ENCODE data around the gene NUDT9.

Gene NUDT9

GRCh38 chr4:87461281-87461700 lies 38.9 kb downstream of the NUDT9 start:
- DNase-seq (ENCODE audit: extremely low spot score), result no peak
- TF ChIP-seq LEF1 (IDR thresholded peaks at IDR 0.05; ENCODE audit: borderline replicate concordance) (no peak), FOXK2 (IDR thresholded peaks at IDR 0.05) (no peak), NFRKB (IDR thresholded peaks at IDR 0.05) (no peak), CTBP1 (IDR thresholded peaks at IDR 0.05; ENCODE audit: borderline replicate concordance) (no peak), BHLHE40 (IDR thresholded peaks at IDR 0.05; ENCODE audit: borderline replicate concordance) (no peak), L3MBTL2 (conservative IDR thresholded peaks at IDR 0.05) (no peak), HDGF (IDR thresholded peaks at IDR 0.05; ENCODE audit: borderline replicate concordance) (no peak), FOXA1 (IDR thresholded peaks at IDR 0.05) (no peak), ZNF384 (IDR thresholded peaks at IDR 0.05) (no peak), TARDBP (IDR thresholded peaks at IDR 0.05) (no peak), FOXM1 (IDR thresholded peaks at IDR 0.05; ENCODE audit: borderline replicate concordance) (no peak), PKNOX1 (IDR thresholded peaks at IDR 0.05) (no peak), SP1 (IDR thresholded peaks at IDR 0.05) (no peak), SUZ12 (IDR thresholded peaks at IDR 0.05) (no peak), ELF4 (IDR thresholded peaks at IDR 0.05) (no peak), ARNT (IDR thresholded peaks at IDR 0.05) (no peak)
- POLR2A ChIA-PET, result no interaction called here
- CTCF ChIA-PET, result no interaction called here

GRCh38 chr4:87462102-87462501 lies 39.7 kb downstream of the NUDT9 start:
- no peak for TF ChIP-seq SP1 (IDR thresholded peaks at IDR 0.05)
- no peak for TF ChIP-seq TARDBP (IDR thresholded peaks at IDR 0.05)
- no peak for TF ChIP-seq SUZ12 (IDR thresholded peaks at IDR 0.05)
- no peak for TF ChIP-seq CTBP1 (IDR thresholded peaks at IDR 0.05; ENCODE audit: borderline replicate concordance)
- no peak for TF ChIP-seq FOXK2 (IDR thresholded peaks at IDR 0.05)
- TF ChIP-seq ELF4 (IDR thresholded peaks at IDR 0.05), result no peak
- TF ChIP-seq PKNOX1 (IDR thresholded peaks at IDR 0.05), result no peak
- TF ChIP-seq ARNT (IDR thresholded peaks at IDR 0.05), result no peak
- no peak for TF ChIP-seq LEF1 (IDR thresholded peaks at IDR 0.05; ENCODE audit: borderline replicate concordance)
- TF ChIP-seq BHLHE40 (IDR thresholded peaks at IDR 0.05; ENCODE audit: borderline replicate concordance), result no peak
- TF ChIP-seq HDGF (IDR thresholded peaks at IDR 0.05; ENCODE audit: borderline replicate concordance), result no peak
- TF ChIP-seq ZNF384 (IDR thresholded peaks at IDR 0.05), result no peak
- no peak for TF ChIP-seq FOXA1 (IDR thresholded peaks at IDR 0.05)
- ChIA-PET POLR2A (interaction anchor here (0.6 kb wide), 1 partner anchor 71 kb away, joined by 4 read pairs; the partner anchor contains the start of gene HSD17B11), CTCF (no interaction called here)
- DNase-seq (ENCODE audit: extremely low spot score), result no peak

GRCh38 chr4:87465739-87466366 lies 43.5 kb downstream of the NUDT9 start:
- DNase-seq (ENCODE audit: extremely low spot score), result peak; percentile 27
- POLR2A ChIA-PET, result no interaction called here
- CTCF ChIA-PET, result interaction anchor here (0.7 to 1.9 kb wide), 3 partner anchors 90 to 383 kb away, joined by 3 to 5 read pairs (median 3); no protein-coding TSS in a partner anchor
- TF ChIP-seq FOXM1 (IDR thresholded peaks at IDR 0.05; ENCODE audit: borderline replicate concordance), result no peak
- TF ChIP-seq NFRKB (IDR thresholded peaks at IDR 0.05), result no peak
- TF ChIP-seq SUZ12 (IDR thresholded peaks at IDR 0.05), result no peak
- no peak for TF ChIP-seq L3MBTL2 (conservative IDR thresholded peaks at IDR 0.05)
- TF ChIP-seq TARDBP (IDR thresholded peaks at IDR 0.05), result no peak
- TF ChIP-seq LEF1 (IDR thresholded peaks at IDR 0.05; ENCODE audit: borderline replicate concordance), result no peak
- TF ChIP-seq ARNT (IDR thresholded peaks at IDR 0.05), result no peak
- TF ChIP-seq FOXA1 (IDR thresholded peaks at IDR 0.05), result no peak

- TF ChIP-seq CTBP1 (IDR thresholded peaks at IDR 0.05; ENCODE audit: borderline replicate concordance) (no peak), LEF1 (IDR thresholded peaks at IDR 0.05; ENCODE audit: borderline replicate concordance) (no peak), FOXK2 (IDR thresholded peaks at IDR 0.05) (no peak), ZNF384 (IDR thresholded peaks at IDR 0.05) (no peak), FOXM1 (IDR thresholded peaks at IDR 0.05; ENCODE audit: borderline replicate concordance) (no peak), TARDBP (IDR thresholded peaks at IDR 0.05) (no peak), SP1 (IDR thresholded peaks at IDR 0.05) (no peak), L3MBTL2 (conservative IDR thresholded peaks at IDR 0.05) (no peak), HDGF (IDR thresholded peaks at IDR 0.05; ENCODE audit: borderline replicate concordance) (no peak), ARNT (IDR thresholded peaks at IDR 0.05) (no peak), BHLHE40 (IDR thresholded peaks at IDR 0.05; ENCODE audit: borderline replicate concordance) (no peak), FOXA1 (IDR thresholded peaks at IDR 0.05) (no peak), SUZ12 (IDR thresholded peaks at IDR 0.05) (no peak), PKNOX1 (IDR thresholded peaks at IDR 0.05) (no peak), NFRKB (IDR thresholded peaks at IDR 0.05) (no peak), ELF4 (IDR thresholded peaks at IDR 0.05) (no peak)
- ChIA-PET CTCF (no interaction called here), POLR2A (no interaction called here)
- DNase-seq (ENCODE audit: extremely low spot score), result no peak
Observed at GRCh38 chr4:87469390-87469789, 47.0 kb downstream of the NUDT9 start.

GRCh38 chr4:87476934-87477333 lies 54.6 kb downstream of the NUDT9 start:
- ChIA-PET POLR2A (no interaction called here), CTCF (interaction anchor here (0.7 kb wide), 1 partner anchor 83 kb away, joined by 3 read pairs; no protein-coding TSS in a partner anchor)
- TF ChIP-seq TARDBP (IDR thresholded peaks at IDR 0.05) (no peak), LEF1 (IDR thresholded peaks at IDR 0.05; ENCODE audit: borderline replicate concordance) (no peak), BHLHE40 (IDR thresholded peaks at IDR 0.05; ENCODE audit: borderline replicate concordance) (no peak), FOXM1 (IDR thresholded peaks at IDR 0.05; ENCODE audit: borderline replicate concordance) (no peak), FOXK2 (IDR thresholded peaks at IDR 0.05) (no peak), HDGF (IDR thresholded peaks at IDR 0.05; ENCODE audit: borderline replicate concordance) (no peak), ELF4 (IDR thresholded peaks at IDR 0.05) (no peak), ARNT (IDR thresholded peaks at IDR 0.05) (no peak), ZNF384 (IDR thresholded peaks at IDR 0.05) (no peak), L3MBTL2 (conservative IDR thresholded peaks at IDR 0.05) (no peak), CTBP1 (IDR thresholded peaks at IDR 0.05; ENCODE audit: borderline replicate concordance) (no peak), SUZ12 (IDR thresholded peaks at IDR 0.05) (no peak), FOXA1 (IDR thresholded peaks at IDR 0.05) (no peak)
- DNase-seq (ENCODE audit: extremely low spot score), result no peak

All from HEK293T (cell line).